H1 (cell line): ENCODE measurements around the gene ITPKB. TPM values are rescaled to one million over a fixed set of nuclear protein-coding genes. Genes with fewer than 3 reads are reported as not detected.

ENCODE experiments used
- CTBP2 ChIP-seq: IDR thresholded peaks from 2 replicates; pipeline ENCODE4 v1.7.0; 2011; ENCODE audit warnings: borderline replicate concordance, mild to moderate bottlenecking, moderate library complexity, mixed read lengths, low read length; ENCODE audit not compliant: insufficient read depth, insufficient read length
- polyA plus RNA-seq, 7 experiments: library from polyadenylated mRNA; depleted of rRNA in 3 of 7; stranded (reverse) in 5 of 7; unstranded in 2 of 7; fragments of >200 nt in 5 of 7; fragments of 200-250 nt in 2 of 7; gene quantifications; 1 replicate in 5 of 7; 2 replicates in 1 of 7; 4 replicates in 1 of 7; pipeline versions ENCODE4 v1.2.1 to v1.2.3, GENCODE V29; 2011 to 2013; ENCODE audit warnings: missing spikeins in 2 of 7, mixed read lengths in 2 of 7
- total RNA-seq: library from RNA; stranded (reverse); fragmentation: NEBNext Ultra II Directional; extraction: Animal tissue kit (Norgen Biotek cat#: 25700); gene quantifications from 2 replicates; pipeline ENCODE4 v1.2.1, GENCODE V29; 2021
- TF ChIP-seq, protein P1 (sequence below): fragments of 300-600 bp; sonication (generic); IDR thresholded peaks from 2 replicates; pipeline ENCODE4 v1.7.1; 2012; ENCODE audit warnings: low read length, moderate library complexity, mild to moderate bottlenecking, inconsistent platforms; ENCODE audit not compliant: insufficient replicate concordance

The ITPKB gene
- total and polyA plus RNA-seq, 2 of the 8 experiments (the other 6 are each of a cell fraction or from before 2014, with no cell fraction given): 1.7 to 4.8 TPM

DNA sequence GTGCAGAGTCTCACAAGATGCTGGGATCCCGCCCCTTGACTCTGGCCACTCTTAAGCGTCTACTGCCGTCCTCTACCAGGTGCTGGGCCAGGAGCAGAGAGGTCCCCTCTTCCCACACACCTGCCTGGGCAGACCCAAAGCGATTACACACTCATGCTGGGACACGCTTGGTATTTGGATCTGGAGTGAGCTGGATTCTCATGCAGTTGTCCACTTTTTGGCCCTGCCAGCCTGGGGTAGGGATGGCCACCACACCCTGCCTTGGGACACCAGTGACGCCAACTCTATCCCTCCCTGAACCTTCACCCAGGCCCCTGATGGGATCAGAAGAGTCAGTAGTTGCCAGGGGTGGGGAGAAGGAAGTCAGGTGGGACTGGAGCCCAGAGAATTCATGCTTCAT lies 28.6 kb downstream of the ITPKB start (continued):
- TF ChIP-seq, protein P1, sequence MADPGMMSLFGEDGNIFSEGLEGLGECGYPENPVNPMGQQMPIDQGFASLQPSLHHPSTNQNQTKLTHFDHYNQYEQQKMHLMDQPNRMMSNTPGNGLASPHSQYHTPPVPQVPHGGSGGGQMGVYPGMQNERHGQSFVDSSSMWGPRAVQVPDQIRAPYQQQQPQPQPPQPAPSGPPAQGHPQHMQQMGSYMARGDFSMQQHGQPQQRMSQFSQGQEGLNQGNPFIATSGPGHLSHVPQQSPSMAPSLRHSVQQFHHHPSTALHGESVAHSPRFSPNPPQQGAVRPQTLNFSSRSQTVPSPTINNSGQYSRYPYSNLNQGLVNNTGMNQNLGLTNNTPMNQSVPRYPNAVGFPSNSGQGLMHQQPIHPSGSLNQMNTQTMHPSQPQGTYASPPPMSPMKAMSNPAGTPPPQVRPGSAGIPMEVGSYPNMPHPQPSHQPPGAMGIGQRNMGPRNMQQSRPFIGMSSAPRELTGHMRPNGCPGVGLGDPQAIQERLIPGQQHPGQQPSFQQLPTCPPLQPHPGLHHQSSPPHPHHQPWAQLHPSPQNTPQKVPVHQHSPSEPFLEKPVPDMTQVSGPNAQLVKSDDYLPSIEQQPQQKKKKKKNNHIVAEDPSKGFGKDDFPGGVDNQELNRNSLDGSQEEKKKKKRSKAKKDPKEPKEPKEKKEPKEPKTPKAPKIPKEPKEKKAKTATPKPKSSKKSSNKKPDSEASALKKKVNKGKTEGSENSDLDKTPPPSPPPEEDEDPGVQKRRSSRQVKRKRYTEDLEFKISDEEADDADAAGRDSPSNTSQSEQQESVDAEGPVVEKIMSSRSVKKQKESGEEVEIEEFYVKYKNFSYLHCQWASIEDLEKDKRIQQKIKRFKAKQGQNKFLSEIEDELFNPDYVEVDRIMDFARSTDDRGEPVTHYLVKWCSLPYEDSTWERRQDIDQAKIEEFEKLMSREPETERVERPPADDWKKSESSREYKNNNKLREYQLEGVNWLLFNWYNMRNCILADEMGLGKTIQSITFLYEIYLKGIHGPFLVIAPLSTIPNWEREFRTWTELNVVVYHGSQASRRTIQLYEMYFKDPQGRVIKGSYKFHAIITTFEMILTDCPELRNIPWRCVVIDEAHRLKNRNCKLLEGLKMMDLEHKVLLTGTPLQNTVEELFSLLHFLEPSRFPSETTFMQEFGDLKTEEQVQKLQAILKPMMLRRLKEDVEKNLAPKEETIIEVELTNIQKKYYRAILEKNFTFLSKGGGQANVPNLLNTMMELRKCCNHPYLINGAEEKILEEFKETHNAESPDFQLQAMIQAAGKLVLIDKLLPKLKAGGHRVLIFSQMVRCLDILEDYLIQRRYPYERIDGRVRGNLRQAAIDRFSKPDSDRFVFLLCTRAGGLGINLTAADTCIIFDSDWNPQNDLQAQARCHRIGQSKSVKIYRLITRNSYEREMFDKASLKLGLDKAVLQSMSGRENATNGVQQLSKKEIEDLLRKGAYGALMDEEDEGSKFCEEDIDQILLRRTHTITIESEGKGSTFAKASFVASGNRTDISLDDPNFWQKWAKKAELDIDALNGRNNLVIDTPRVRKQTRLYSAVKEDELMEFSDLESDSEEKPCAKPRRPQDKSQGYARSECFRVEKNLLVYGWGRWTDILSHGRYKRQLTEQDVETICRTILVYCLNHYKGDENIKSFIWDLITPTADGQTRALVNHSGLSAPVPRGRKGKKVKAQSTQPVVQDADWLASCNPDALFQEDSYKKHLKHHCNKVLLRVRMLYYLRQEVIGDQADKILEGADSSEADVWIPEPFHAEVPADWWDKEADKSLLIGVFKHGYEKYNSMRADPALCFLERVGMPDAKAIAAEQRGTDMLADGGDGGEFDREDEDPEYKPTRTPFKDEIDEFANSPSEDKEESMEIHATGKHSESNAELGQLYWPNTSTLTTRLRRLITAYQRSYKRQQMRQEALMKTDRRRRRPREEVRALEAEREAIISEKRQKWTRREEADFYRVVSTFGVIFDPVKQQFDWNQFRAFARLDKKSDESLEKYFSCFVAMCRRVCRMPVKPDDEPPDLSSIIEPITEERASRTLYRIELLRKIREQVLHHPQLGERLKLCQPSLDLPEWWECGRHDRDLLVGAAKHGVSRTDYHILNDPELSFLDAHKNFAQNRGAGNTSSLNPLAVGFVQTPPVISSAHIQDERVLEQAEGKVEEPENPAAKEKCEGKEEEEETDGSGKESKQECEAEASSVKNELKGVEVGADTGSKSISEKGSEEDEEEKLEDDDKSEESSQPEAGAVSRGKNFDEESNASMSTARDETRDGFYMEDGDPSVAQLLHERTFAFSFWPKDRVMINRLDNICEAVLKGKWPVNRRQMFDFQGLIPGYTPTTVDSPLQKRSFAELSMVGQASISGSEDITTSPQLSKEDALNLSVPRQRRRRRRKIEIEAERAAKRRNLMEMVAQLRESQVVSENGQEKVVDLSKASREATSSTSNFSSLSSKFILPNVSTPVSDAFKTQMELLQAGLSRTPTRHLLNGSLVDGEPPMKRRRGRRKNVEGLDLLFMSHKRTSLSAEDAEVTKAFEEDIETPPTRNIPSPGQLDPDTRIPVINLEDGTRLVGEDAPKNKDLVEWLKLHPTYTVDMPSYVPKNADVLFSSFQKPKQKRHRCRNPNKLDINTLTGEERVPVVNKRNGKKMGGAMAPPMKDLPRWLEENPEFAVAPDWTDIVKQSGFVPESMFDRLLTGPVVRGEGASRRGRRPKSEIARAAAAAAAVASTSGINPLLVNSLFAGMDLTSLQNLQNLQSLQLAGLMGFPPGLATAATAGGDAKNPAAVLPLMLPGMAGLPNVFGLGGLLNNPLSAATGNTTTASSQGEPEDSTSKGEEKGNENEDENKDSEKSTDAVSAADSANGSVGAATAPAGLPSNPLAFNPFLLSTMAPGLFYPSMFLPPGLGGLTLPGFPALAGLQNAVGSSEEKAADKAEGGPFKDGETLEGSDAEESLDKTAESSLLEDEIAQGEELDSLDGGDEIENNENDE: no peak
- TF ChIP-seq CTBP2: no peak
